Measurements from ENCODE around the gene FGFR1OP2.
"Not testable (repeated sequence)": the region's sequence is repeated elsewhere in the genome, so short reads cannot be mapped to it uniquely, and the experiment has no call there.

Gene FGFR1OP2

GRCh38 chr12:26891704-26892103 lies 46.6 kb upstream of the FGFR1OP2 start:
- Histone ChIP-seq H3K9me3 (ENCODE audit: control insufficient read depth, insufficient read depth, low read depth, low read length) (no peaks in the 10 kb centered on the region), H3K4me3 (ENCODE audit: low read depth, low read length) (no peak overlapping the region), H3K4me1 (ENCODE audit: control insufficient read depth, insufficient read depth, low read length) (no peaks in the 10 kb centered on the region), H3K36me3 (ENCODE audit: control insufficient read depth in 2 of 2, insufficient read depth in 1 of 2, low read length in 2 of 2) (peaks cover 0 to 4% of the 10 kb centered on the region in 2 experiments; a peak in 2 of 3 replicates), H3K27ac (ENCODE audit: extremely low read depth, low read depth, low read length) (no peak overlapping the region)
- POLR2A ChIA-PET: no interaction called here
- CTCF ChIA-PET: interaction anchor here (0.6 to 0.7 kb wide), 3 partner anchors 10 to 182 kb away, joined by 3 read pairs; no protein-coding TSS in a partner anchor
- TF ChIP-seq ZFP41 (tag by site-specific recombination; IDR thresholded peaks at IDR 0.05; ENCODE audit: borderline replicate concordance) (no peak), ZNF335 (tag by site-specific recombination; conservative IDR thresholded peaks at IDR 0.05) (no peak), GLI4 (tag by site-specific recombination; IDR thresholded peaks at IDR 0.05) (no peak), ZNF529 (tag by site-specific recombination; IDR thresholded peaks at IDR 0.05; ENCODE audit: insufficient replicate concordance) (no peak), ZNF221 (tag by site-specific recombination; IDR thresholded peaks at IDR 0.05; ENCODE audit: borderline replicate concordance) (no peak), ZNF623 (tag by site-specific recombination; IDR thresholded peaks at IDR 0.05) (no peak)

GRCh38 chr12:26895672-26896071 lies 42.6 kb upstream of the FGFR1OP2 start:
- no peak overlapping the region for H3K4me3 ChIP-seq (ENCODE audit: low read depth, low read length)
- ChIA-PET POLR2A (no interaction called here), CTCF (interaction anchor here (3.2 kb wide), 1 partner anchor 11 kb away, joined by 25 read pairs; no protein-coding TSS in a partner anchor)
- peaks cover 4 to 21% of the 10 kb centered on the region in 2 experiments; a peak in 2 of 3 replicates for H3K36me3 ChIP-seq (ENCODE audit: control insufficient read depth in 2 of 2, insufficient read depth in 1 of 2, low read length in 2 of 2)
- no peak for TF ChIP-seq WT1 (tag by site-specific recombination; IDR thresholded peaks at IDR 0.05)
- TF ChIP-seq GLI4 (tag by site-specific recombination; IDR thresholded peaks at IDR 0.05): no peak
- no peak overlapping the region for H3K27ac ChIP-seq (ENCODE audit: extremely low read depth, low read depth, low read length)
- H3K9me3 ChIP-seq (ENCODE audit: control insufficient read depth, insufficient read depth, low read depth, low read length): no peaks in the 10 kb centered on the region
- no peaks in the 10 kb centered on the region for H3K4me1 ChIP-seq (ENCODE audit: control insufficient read depth, insufficient read depth, low read length)

DNA sequence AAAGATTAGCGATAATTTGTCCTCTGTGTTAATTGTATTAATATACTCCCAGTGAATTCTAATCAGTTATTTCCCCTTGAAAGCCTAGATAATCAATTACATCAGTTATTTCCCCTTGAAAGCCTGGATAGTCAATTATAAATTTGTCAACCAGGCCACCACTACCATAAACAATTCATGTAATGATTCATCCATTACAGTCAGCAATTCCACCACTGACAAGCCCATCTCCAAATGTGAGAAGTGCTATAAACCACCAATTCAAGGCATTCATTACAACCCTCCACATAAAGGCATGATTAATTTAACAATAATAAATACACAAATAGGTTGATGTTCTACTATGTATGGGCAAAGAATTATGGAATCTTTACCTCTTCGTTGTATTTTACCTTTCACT lies 41.4 kb upstream of the FGFR1OP2 start:
- no peaks in the 10 kb centered on the region for H3K4me1 ChIP-seq (ENCODE audit: control insufficient read depth, insufficient read depth, low read length)
- no peak for TF ChIP-seq ZNF530 (tag by site-specific recombination; IDR thresholded peaks at IDR 0.05; ENCODE audit: low read depth)
- no peak for TF ChIP-seq ZIC2 (tag by site-specific recombination; IDR thresholded peaks at IDR 0.05)
- H3K4me3 ChIP-seq (ENCODE audit: low read depth, low read length): no peak overlapping the region
- H3K9me3 ChIP-seq (ENCODE audit: control insufficient read depth, insufficient read depth, low read depth, low read length): no peaks in the 10 kb centered on the region
- H3K27ac ChIP-seq (ENCODE audit: extremely low read depth, low read depth, low read length): no peak overlapping the region
- ChIA-PET CTCF (interaction anchor here (0.7 to 3.2 kb wide), 2 partner anchors 12 to 477 kb away, joined by 3 to 25 read pairs; no protein-coding TSS in a partner anchor), POLR2A (no interaction called here)
- peaks cover 4 to 21% of the 10 kb centered on the region in 2 experiments; a peak in 2 of 3 replicates for H3K36me3 ChIP-seq (ENCODE audit: control insufficient read depth in 2 of 2, insufficient read depth in 1 of 2, low read length in 2 of 2)

- H3K9me3 ChIP-seq (ENCODE audit: control insufficient read depth, insufficient read depth, low read depth, low read length); H3K27ac ChIP-seq (ENCODE audit: extremely low read depth, low read depth, low read length); H3K4me1 ChIP-seq (ENCODE audit: control insufficient read depth, insufficient read depth, low read length); H3K4me3 ChIP-seq (ENCODE audit: low read depth, low read length): not testable (repeated sequence)
- peaks cover 26 to 46% of the 10 kb centered on the region in 2 experiments for H3K36me3 ChIP-seq (ENCODE audit: control insufficient read depth in 2 of 2, insufficient read depth in 1 of 2, low read length in 2 of 2)
- ChIA-PET CTCF (interaction anchor here (0.6 to 2.6 kb wide), 2 partner anchors 19 to 316 kb away, joined by 4 to 18 read pairs; no protein-coding TSS in a partner anchor), POLR2A (interaction anchor here (0.7 kb wide), 1 partner anchor 89 kb away, joined by 6 read pairs; no protein-coding TSS in a partner anchor)
- TF ChIP-seq ZNF146 (tag by site-specific recombination; IDR thresholded peaks at IDR 0.05): peak; percentile 74
Observed at GRCh38 chr12:26903396-26903795, 34.9 kb upstream of the FGFR1OP2 start.

GRCh38 chr12:26906024-26906423 lies 32.2 kb upstream of the FGFR1OP2 start:
- no peak overlapping the region for H3K27ac ChIP-seq (ENCODE audit: extremely low read depth, low read depth, low read length)
- TF ChIP-seq, protein P1, sequence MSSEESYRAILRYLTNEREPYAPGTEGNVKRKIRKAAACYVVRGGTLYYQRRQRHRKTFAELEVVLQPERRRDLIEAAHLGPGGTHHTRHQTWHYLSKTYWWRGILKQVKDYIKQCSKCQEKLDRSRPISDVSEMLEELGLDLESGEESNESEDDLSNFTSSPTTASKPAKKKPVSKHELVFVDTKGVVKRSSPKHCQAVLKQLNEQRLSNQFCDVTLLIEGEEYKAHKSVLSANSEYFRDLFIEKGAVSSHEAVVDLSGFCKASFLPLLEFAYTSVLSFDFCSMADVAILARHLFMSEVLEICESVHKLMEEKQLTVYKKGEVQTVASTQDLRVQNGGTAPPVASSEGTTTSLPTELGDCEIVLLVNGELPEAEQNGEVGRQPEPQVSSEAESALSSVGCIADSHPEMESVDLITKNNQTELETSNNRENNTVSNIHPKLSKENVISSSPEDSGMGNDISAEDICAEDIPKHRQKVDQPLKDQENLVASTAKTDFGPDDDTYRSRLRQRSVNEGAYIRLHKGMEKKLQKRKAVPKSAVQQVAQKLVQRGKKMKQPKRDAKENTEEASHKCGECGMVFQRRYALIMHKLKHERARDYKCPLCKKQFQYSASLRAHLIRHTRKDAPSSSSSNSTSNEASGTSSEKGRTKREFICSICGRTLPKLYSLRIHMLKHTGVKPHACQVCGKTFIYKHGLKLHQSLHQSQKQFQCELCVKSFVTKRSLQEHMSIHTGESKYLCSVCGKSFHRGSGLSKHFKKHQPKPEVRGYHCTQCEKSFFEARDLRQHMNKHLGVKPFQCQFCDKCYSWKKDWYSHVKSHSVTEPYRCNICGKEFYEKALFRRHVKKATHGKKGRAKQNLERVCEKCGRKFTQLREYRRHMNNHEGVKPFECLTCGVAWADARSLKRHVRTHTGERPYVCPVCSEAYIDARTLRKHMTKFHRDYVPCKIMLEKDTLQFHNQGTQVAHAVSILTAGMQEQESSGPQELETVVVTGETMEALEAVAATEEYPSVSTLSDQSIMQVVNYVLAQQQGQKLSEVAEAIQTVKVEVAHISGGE (tag by site-specific recombination; conservative IDR thresholded peaks at IDR 0.05; ENCODE audit: low read depth): no peak
- TF ChIP-seq FEZF1 (tag by site-specific recombination; IDR thresholded peaks at IDR 0.05) (no peak), ZNF571 (tag by site-specific recombination; IDR thresholded peaks at IDR 0.05) (no peak), ZNF701 (tag by site-specific recombination; IDR thresholded peaks at IDR 0.05) (no peak), ZNF2 (tag by site-specific recombination; IDR thresholded peaks at IDR 0.05) (no peak), ZBTB26 (tag by site-specific recombination; optimal IDR thresholded peaks at IDR 0.05) (no peak), YY2 (tag by site-specific recombination; IDR thresholded peaks at IDR 0.05) (no peak), KLF10 (tag by site-specific recombination; IDR thresholded peaks at IDR 0.05) (no peak), ZNF174 (tag by site-specific recombination; IDR thresholded peaks at IDR 0.05) (no peak)
- CTCF ChIA-PET: no interaction called here
- peaks cover 44 to 49% of the 10 kb centered on the region in 2 experiments for H3K36me3 ChIP-seq (ENCODE audit: control insufficient read depth in 2 of 2, insufficient read depth in 1 of 2, low read length in 2 of 2)
- no peak overlapping the region for H3K4me3 ChIP-seq (ENCODE audit: low read depth, low read length)
- H3K9me3 ChIP-seq (ENCODE audit: control insufficient read depth, insufficient read depth, low read depth, low read length): no peaks in the 10 kb centered on the region
- POLR2A ChIA-PET: no interaction called here
- H3K4me1 ChIP-seq (ENCODE audit: control insufficient read depth, insufficient read depth, low read length): no peaks in the 10 kb centered on the region
